ENCODE results near the gene MAP3K14.

DNA sequence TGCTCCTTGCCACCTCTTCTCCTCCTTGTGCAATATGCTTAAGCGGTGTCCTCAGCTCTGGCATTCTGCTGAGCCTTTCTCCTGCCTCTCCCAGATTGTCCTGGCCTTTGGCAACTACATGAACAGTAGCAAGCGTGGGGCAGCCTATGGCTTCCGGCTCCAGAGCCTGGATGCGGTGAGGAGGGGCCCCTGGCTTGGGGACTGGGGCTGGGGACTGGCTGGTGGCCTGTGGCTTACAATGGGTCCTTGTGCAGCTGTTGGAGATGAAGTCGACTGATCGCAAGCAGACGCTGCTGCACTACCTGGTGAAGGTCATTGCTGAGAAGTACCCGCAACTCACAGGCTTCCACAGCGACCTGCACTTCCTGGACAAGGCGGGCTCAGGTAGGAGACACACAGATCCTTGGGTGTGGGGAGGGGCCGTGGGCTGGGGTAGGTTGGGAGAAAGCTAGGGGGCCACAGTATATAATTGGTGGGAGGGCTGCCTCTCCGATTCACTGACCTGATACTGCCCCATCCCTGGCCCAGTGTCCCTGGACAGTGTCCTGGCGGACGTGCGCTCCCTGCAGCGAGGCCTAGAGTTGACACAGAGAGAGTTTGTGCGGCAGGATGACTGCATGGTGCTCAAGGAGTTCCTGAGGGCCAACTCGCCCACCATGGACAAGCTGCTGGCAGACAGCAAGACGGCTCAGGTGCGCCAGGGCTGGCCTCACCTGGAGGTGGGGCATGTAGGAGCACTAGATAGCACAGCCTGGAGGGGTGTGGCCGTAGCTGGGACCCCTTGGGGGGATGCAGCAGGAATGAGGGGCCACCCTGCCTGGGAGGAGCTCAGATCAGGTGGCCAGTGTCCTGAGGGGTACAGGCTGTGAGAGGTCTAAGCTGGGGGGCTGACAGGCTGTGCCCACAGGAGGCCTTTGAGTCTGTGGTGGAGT is 71.8 kb downstream of the MAP3K14 start:
- TF ChIP-seq, protein P1, sequence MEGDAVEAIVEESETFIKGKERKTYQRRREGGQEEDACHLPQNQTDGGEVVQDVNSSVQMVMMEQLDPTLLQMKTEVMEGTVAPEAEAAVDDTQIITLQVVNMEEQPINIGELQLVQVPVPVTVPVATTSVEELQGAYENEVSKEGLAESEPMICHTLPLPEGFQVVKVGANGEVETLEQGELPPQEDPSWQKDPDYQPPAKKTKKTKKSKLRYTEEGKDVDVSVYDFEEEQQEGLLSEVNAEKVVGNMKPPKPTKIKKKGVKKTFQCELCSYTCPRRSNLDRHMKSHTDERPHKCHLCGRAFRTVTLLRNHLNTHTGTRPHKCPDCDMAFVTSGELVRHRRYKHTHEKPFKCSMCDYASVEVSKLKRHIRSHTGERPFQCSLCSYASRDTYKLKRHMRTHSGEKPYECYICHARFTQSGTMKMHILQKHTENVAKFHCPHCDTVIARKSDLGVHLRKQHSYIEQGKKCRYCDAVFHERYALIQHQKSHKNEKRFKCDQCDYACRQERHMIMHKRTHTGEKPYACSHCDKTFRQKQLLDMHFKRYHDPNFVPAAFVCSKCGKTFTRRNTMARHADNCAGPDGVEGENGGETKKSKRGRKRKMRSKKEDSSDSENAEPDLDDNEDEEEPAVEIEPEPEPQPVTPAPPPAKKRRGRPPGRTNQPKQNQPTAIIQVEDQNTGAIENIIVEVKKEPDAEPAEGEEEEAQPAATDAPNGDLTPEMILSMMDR (IDR thresholded peaks at IDR 0.05 in 4 of 5, conservative IDR thresholded peaks at IDR 0.05 in 1 of 5) = no peak
- TF ChIP-seq POLR2A (IDR thresholded peaks at IDR 0.05) = no peak

Measured in gastrocnemius medialis (tissue), 4 donors.